Aorta (tissue), 5 donors: Measurements from ENCODE around the gene HDHD5. TPM values are rescaled to one million over a fixed set of nuclear protein-coding genes. Genes with fewer than 3 reads are reported as not detected.

ENCODE experiments used
- ATAC-seq: fragments of 200-7000 bp; cut with Tn5 transposase; one replicate; pipeline ENCODE4 v1.9.1; 2022; ENCODE audit warnings: moderate library complexity; ENCODE audit not compliant: low FRiP score
- DNase-seq, 2 donors: peaks; one replicate each; pipeline ENCODE4 v3.0.0-alpha.2; 2020
- H3K27ac ChIP-seq, 2 donors: one replicate each; pipeline ENCODE4 v1.5.1; 2013; ENCODE audit warnings: low read length in 2 of 2, mild to moderate bottlenecking in 2 of 2, moderate library complexity in 2 of 2, control low read depth in 1 of 2, inconsistent platforms in 1 of 2, low read depth in 1 of 2
- H3K27me3 ChIP-seq, 2 donors: one replicate each; pipeline ENCODE4 v1.6.1; 2013; ENCODE audit warnings: control low read depth in 1 of 2, low read length in 1 of 2, mild to moderate bottlenecking in 1 of 2, moderate library complexity in 1 of 2; ENCODE audit not compliant: insufficient read depth in 2 of 2, control insufficient read depth in 1 of 2
- H3K36me3 ChIP-seq, 2 donors: one replicate each; pipeline ENCODE4 v1.6.1; 2013; ENCODE audit warnings: control low read depth in 1 of 2, low read length in 1 of 2, mild to moderate bottlenecking in 1 of 2; ENCODE audit not compliant: insufficient read depth in 2 of 2, control insufficient read depth in 1 of 2
- H3K4me1 ChIP-seq, 2 donors: one replicate each; pipeline ENCODE4 v1.6.1; 2013; ENCODE audit warnings: low read length in 2 of 2, control low read depth in 1 of 2, mild to moderate bottlenecking in 1 of 2, moderate library complexity in 1 of 2; ENCODE audit not compliant: insufficient read depth in 2 of 2, control insufficient read depth in 1 of 2
- H3K4me3 ChIP-seq, 2 donors: one replicate each; pipeline ENCODE4 v1.5.1; 2013; ENCODE audit warnings: low read length in 2 of 2, control low read depth in 1 of 2, mild to moderate bottlenecking in 1 of 2
- H3K9me3 ChIP-seq: one replicate; pipeline ENCODE4 v1.6.1; 2013; ENCODE audit warnings: mild to moderate bottlenecking, low read length; ENCODE audit not compliant: control insufficient read depth
- WGBS, 2 donors: extraction: QIAGEN DNeasy Blood & Tissue Kit; methylation state at CpG; one replicate each; pipeline ENCODE4 v1.1.7; 2013; 5-methylcytosine and 5-hydroxymethylcytosine counted together
- intact Hi-C, 2 donors: fragments of 100-400 bp; cut with DNase I; formaldehyde crosslinking; loops; one replicate each; pipeline versions ENCODE4 v1.14.2 to v1.15.0; 2022
- polyA plus RNA-seq, 2 donors: library from polyadenylated mRNA; stranded (reverse); fragments of 200-250 nt; gene quantifications; one replicate each; pipeline ENCODE4 v1.2.3, GENCODE V29; 2013
- total RNA-seq, 2 donors: library from RNA; stranded (reverse); fragmentation: NEBNext Ultra II Directional; extraction: Animal tissue kit (Norgen Biotek cat#: 25700); gene quantifications; one replicate each; pipeline ENCODE4 v1.2.1, GENCODE V29; 2021
- donor health status: healthy with polysubstance abuse.
- donor health status: Bipolar disorder and iron deficiency.
- donor health status: DM: no; HTN: no; CAD: no.
- donor health status: DM: no; HTN: no; CAD: no.
- donor health status: DM: yes; HTN: yes; CAD: no.

HDHD5 gene
- total and polyA plus RNA-seq, 4 donors, result 15.1 to 30.6 (median 19.4) TPM

GRCh38 chr22:17106785-17107546, 52.1 kb downstream of the HDHD5 start:
- no peak for ATAC-seq
- WGBS, 2 donors, result 80 to 82% methylated on average over 15 of the region's 15 CpGs
- H3K4me3 ChIP-seq, result no peak overlapping the region
- H3K4me1 ChIP-seq, result no peaks in the 10 kb centered on the region
- H3K27me3 ChIP-seq, result no peaks in the 10 kb centered on the region
- DNase-seq, result peak in 1 of 2 donors; percentile 75
- peaks cover 0 to 7% of the 10 kb centered on the region in 2 donors for H3K36me3 ChIP-seq
- H3K9me3 ChIP-seq, result no peaks in the 10 kb centered on the region
- intact Hi-C loops, result no loop called here
- H3K27ac ChIP-seq, result no peak overlapping the region

GRCh38 chr22:17106161-17106784, 52.8 kb downstream of the HDHD5 start:
- H3K27me3 ChIP-seq, result no peaks in the 10 kb centered on the region
- no peaks in the 10 kb centered on the region for H3K9me3 ChIP-seq
- ATAC-seq (no peak), DNase-seq (peak in 1 of 2 donors; percentile 73)
- H3K36me3 ChIP-seq, result peaks cover 0 to 11% of the 10 kb centered on the region in 2 donors
- H3K4me3 ChIP-seq, result no peak overlapping the region
- no peak overlapping the region for H3K27ac ChIP-seq
- intact Hi-C loops, result no loop called here
- no peaks in the 10 kb centered on the region for H3K4me1 ChIP-seq
- WGBS, 2 donors, result 85 to 86% methylated on average over 12 of the region's 12 CpGs

- no peak overlapping the region for H3K27ac ChIP-seq
- no peaks in the 10 kb centered on the region for H3K9me3 ChIP-seq
- WGBS, 2 donors, result 66 to 73% methylated on average over 22 of the region's 22 CpGs
- H3K4me3 ChIP-seq, result no peak overlapping the region
- peak in 1 of 2 donors; percentile 70 for DNase-seq
- ATAC-seq, result no peak
- H3K4me1 ChIP-seq, result no peaks in the 10 kb centered on the region
- H3K27me3 ChIP-seq, result no peaks in the 10 kb centered on the region
- H3K36me3 ChIP-seq, result peaks cover 0 to 14% of the 10 kb centered on the region in 2 donors
- intact Hi-C loops, result no loop called here
Measured at GRCh38 chr22:17105143-17106129, 53.6 kb downstream of the HDHD5 start.

GRCh38 chr22:17104336-17104935, 54.6 kb downstream of the HDHD5 start:
- ATAC-seq, result no peak
- no peak overlapping the region for H3K27ac ChIP-seq
- 86 to 91% methylated on average over 13 to 14 of the region's 14 CpGs for WGBS, 2 donors
- no peak overlapping the region for H3K4me3 ChIP-seq
- H3K36me3 ChIP-seq, result peaks cover 0 to 14% of the 10 kb centered on the region in 2 donors
- H3K9me3 ChIP-seq, result no peaks in the 10 kb centered on the region
- intact Hi-C loops, result no loop called here
- DNase-seq, result peak in 1 of 2 donors; percentile 56
- no peaks in the 10 kb centered on the region for H3K4me1 ChIP-seq
- H3K27me3 ChIP-seq, result no peaks in the 10 kb centered on the region

GRCh38 chr22:17103351-17103750, 55.7 kb downstream of the HDHD5 start:
- intact Hi-C loops, result no loop called here
- no peak for ATAC-seq
- Histone ChIP-seq H3K36me3 (peaks cover 6 to 14% of the 10 kb centered on the region in 2 donors), H3K27ac (no peak overlapping the region), H3K4me3 (no peak overlapping the region), H3K9me3 (no peaks in the 10 kb centered on the region), H3K4me1 (no peaks in the 10 kb centered on the region), H3K27me3 (no peaks in the 10 kb centered on the region)
- DNase-seq, result peak in 1 of 2 donors; percentile 31
- 92 to 94% methylated on average over 9 of the region's 9 CpGs for WGBS, 2 donors

GRCh38 chr22:17102297-17102667, 56.8 kb downstream of the HDHD5 start:
- peaks cover 6 to 14% of the 10 kb centered on the region in 2 donors for H3K36me3 ChIP-seq
- intact Hi-C loops, result no loop called here
- ATAC-seq (no peak), DNase-seq (peak in 1 of 2 donors; percentile 26)
- 90 to 93% methylated on average over 7 of the region's 7 CpGs for WGBS, 2 donors
- no peak overlapping the region for H3K27ac ChIP-seq
- no peaks in the 10 kb centered on the region for H3K27me3 ChIP-seq
- H3K4me3 ChIP-seq, result no peak overlapping the region
- no peaks in the 10 kb centered on the region for H3K9me3 ChIP-seq
- H3K4me1 ChIP-seq, result no peaks in the 10 kb centered on the region

GRCh38 chr22:17101475-17102296, 57.4 kb downstream of the HDHD5 start:
- Histone ChIP-seq H3K36me3 (peaks cover 6 to 14% of the 10 kb centered on the region in 2 donors), H3K27me3 (no peaks in the 10 kb centered on the region), H3K27ac (no peak overlapping the region), H3K9me3 (no peaks in the 10 kb centered on the region), H3K4me3 (no peak overlapping the region), H3K4me1 (no peaks in the 10 kb centered on the region)
- 88 to 89% methylated on average over 14 of the region's 14 CpGs for WGBS, 2 donors
- ATAC-seq (no peak), DNase-seq (peak in 1 of 2 donors; percentile 58)
- intact Hi-C loops, result no loop called here
